SU-DHL-6 (cell line): ENCODE results near the gene CCDC144A.
"Not testable (repeated sequence)": the region's sequence is repeated elsewhere in the genome, so short reads cannot be mapped to it uniquely, and the experiment has no call there.

Experiments used
- EZH2phosphoT487 ChIP-seq: fragments of 200-600 bp; sonication (generic), shearing (Covaris generic); conservative IDR thresholded peaks from 2 replicates; pipeline ENCODE4 v1.6.1; 2018; ENCODE audit warnings: mild to moderate bottlenecking, antibody characterized with exemption, low read length, moderate library complexity, mixed read lengths
- TF ChIP-seq, protein P1 (sequence below): fragments of 200-600 bp; sonication (generic); IDR thresholded peaks from one replicate; pipeline ENCODE4 v1.5.1; 2017; ENCODE audit warnings: antibody characterized with exemption, mild to moderate bottlenecking, low read length, moderate library complexity; ENCODE audit not compliant: insufficient read depth, poor library complexity, severe bottlenecking

DNA sequence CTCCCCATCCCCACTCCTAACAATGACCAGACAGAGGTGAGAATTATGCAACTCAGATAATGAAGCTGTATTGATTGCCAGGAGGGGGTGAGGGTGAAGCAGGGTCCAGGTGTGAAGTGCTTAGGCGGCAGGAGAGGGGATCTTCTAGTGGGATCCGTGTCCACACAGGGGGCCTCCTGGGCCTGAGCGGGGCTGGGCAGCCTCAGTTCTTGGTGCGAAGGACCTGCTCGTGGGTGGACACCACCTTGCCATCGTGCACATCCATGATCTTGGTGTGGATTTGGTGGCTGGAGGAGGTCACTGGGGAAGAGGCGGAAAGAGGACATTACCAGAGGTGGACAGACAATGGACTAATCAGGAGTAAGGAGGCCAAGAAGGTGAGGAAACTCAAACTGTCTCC is 127.9 kb downstream of the CCDC144A start:
- TF ChIP-seq, protein P1, sequence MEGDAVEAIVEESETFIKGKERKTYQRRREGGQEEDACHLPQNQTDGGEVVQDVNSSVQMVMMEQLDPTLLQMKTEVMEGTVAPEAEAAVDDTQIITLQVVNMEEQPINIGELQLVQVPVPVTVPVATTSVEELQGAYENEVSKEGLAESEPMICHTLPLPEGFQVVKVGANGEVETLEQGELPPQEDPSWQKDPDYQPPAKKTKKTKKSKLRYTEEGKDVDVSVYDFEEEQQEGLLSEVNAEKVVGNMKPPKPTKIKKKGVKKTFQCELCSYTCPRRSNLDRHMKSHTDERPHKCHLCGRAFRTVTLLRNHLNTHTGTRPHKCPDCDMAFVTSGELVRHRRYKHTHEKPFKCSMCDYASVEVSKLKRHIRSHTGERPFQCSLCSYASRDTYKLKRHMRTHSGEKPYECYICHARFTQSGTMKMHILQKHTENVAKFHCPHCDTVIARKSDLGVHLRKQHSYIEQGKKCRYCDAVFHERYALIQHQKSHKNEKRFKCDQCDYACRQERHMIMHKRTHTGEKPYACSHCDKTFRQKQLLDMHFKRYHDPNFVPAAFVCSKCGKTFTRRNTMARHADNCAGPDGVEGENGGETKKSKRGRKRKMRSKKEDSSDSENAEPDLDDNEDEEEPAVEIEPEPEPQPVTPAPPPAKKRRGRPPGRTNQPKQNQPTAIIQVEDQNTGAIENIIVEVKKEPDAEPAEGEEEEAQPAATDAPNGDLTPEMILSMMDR, result not testable (repeated sequence)
- not testable (repeated sequence) for TF ChIP-seq EZH2phosphoT487
